ENCODE measurements around the gene MAGI2. TPM values are rescaled to one million over a fixed set of nuclear protein-coding genes. Genes with fewer than 3 reads are reported as not detected.

Gene MAGI2
- total RNA-seq, 1 experiment from 2014 or later = 0.22 TPM

GRCh38 chr7:79293655-79294142, 159.8 kb downstream of the MAGI2 start:
- intact Hi-C loops (cut with micrococcal nuclease) = loop anchor here (10.0 kb wide), 1 partner anchor 1161 kb away; no protein-coding TSS in a partner anchor
- H3K9ac ChIP-seq (ENCODE audit: low read length) = no peak overlapping the region
- H3K79me2 ChIP-seq (ENCODE audit: insufficient read depth, low read length) = no peaks in the 10 kb centered on the region
- TF ChIP-seq SIN3A (IDR thresholded peaks at IDR 0.05; ENCODE audit: low read depth) = no peak
- no TSS peak for BruUV-seq (replicated peaks)
- H3K9me3 ChIP-seq (ENCODE audit: control insufficient read depth in 1 of 2, insufficient read depth in 1 of 2, low read depth in 1 of 2, low read length in 2 of 2) = no peaks in the 10 kb centered on the region
- H3K36me3 ChIP-seq (ENCODE audit: control insufficient read depth in 1 of 2, insufficient read depth in 2 of 2, low read length in 2 of 2) = no peaks in the 10 kb centered on the region
- DNase-seq (ENCODE audit: low read depth, low spot score) (no peak), ATAC-seq (no peak)
- no peaks in the 10 kb centered on the region for H3K9me2 ChIP-seq (ENCODE audit: insufficient read depth)
- ChIA-PET RAD21 (ENCODE audit: low non-redundant PET in 1 of 2, low total read pairs in 2 of 2, uncharacterized antibody in 2 of 2, unreplicated experiment in 2 of 2) (no interaction called here), CTCF (no interaction called here), POLR2A (interaction anchor here (0.6 kb wide), 1 partner anchor 427 kb away, joined by 3 read pairs; no protein-coding TSS in a partner anchor)
- no peak overlapping the region for H3K4me3 ChIP-seq (replicated peaks in 1 of 2; ENCODE audit: low read depth in 1 of 2, low read length in 2 of 2)
- H3K4me2 ChIP-seq (ENCODE audit: low read length) = no peak overlapping the region
- no peaks in the 10 kb centered on the region for H3K4me1 ChIP-seq (ENCODE audit: control insufficient read depth in 1 of 2, insufficient read depth in 2 of 2, low read length in 2 of 2)
- no peaks in the 10 kb centered on the region for H3K27me3 ChIP-seq (ENCODE audit: insufficient read depth, low read length)
- H2AFZ ChIP-seq (ENCODE audit: low read depth, low read length, poor library complexity, severe bottlenecking) = no peak overlapping the region
- no peaks in the 10 kb centered on the region for H4K20me1 ChIP-seq (ENCODE audit: insufficient read depth)
- H3K27ac ChIP-seq (ENCODE audit: low read depth, low read length) = no peak overlapping the region

GRCh38 chr7:79292834-79293233, 160.6 kb downstream of the MAGI2 start:
- Histone ChIP-seq H3K27ac (ENCODE audit: low read depth, low read length) (no peak overlapping the region), H3K4me3 (replicated peaks in 1 of 2; ENCODE audit: low read depth in 1 of 2, low read length in 2 of 2) (no peak overlapping the region), H2AFZ (ENCODE audit: low read depth, low read length, poor library complexity, severe bottlenecking) (peak overlapping the region; percentile 22), H3K9ac (ENCODE audit: low read length) (no peak overlapping the region), H3K36me3 (ENCODE audit: control insufficient read depth in 1 of 2, insufficient read depth in 2 of 2, low read length in 2 of 2) (no peaks in the 10 kb centered on the region), H3K4me1 (ENCODE audit: control insufficient read depth in 1 of 2, insufficient read depth in 2 of 2, low read length in 2 of 2) (no peaks in the 10 kb centered on the region), H3K9me2 (ENCODE audit: insufficient read depth) (no peaks in the 10 kb centered on the region), H4K20me1 (ENCODE audit: insufficient read depth) (no peaks in the 10 kb centered on the region), H3K27me3 (ENCODE audit: insufficient read depth, low read length) (no peaks in the 10 kb centered on the region), H3K4me2 (ENCODE audit: low read length) (no peak overlapping the region), H3K79me2 (ENCODE audit: insufficient read depth, low read length) (no peaks in the 10 kb centered on the region), H3K9me3 (ENCODE audit: control insufficient read depth in 1 of 2, insufficient read depth in 1 of 2, low read depth in 1 of 2, low read length in 2 of 2) (no peaks in the 10 kb centered on the region)
- no peak for TF ChIP-seq CBX3 (IDR thresholded peaks at IDR 0.05; ENCODE audit: low read depth)
- BruUV-seq (replicated peaks) = no TSS peak
- DNase-seq (ENCODE audit: low read depth, low spot score) = no peak
- ATAC-seq = no peak
- ChIA-PET POLR2A (no interaction called here), RAD21 (ENCODE audit: low non-redundant PET in 1 of 2, low total read pairs in 2 of 2, uncharacterized antibody in 2 of 2, unreplicated experiment in 2 of 2) (interaction anchor here in 1 of 2 experiments (0.6 kb wide), 1 partner anchor 195 kb away, joined by 3 read pairs; no protein-coding TSS in a partner anchor), CTCF (no interaction called here)
- intact Hi-C loops (cut with micrococcal nuclease) = loop anchor here (10.0 kb wide), 1 partner anchor 1162 kb away; no protein-coding TSS in a partner anchor

- Histone ChIP-seq H3K36me3 (ENCODE audit: control insufficient read depth in 1 of 2, insufficient read depth in 2 of 2, low read length in 2 of 2) (no peaks in the 10 kb centered on the region), H3K9me3 (ENCODE audit: control insufficient read depth in 1 of 2, insufficient read depth in 1 of 2, low read depth in 1 of 2, low read length in 2 of 2) (no peaks in the 10 kb centered on the region), H2AFZ (ENCODE audit: low read depth, low read length, poor library complexity, severe bottlenecking) (no peak overlapping the region), H3K9ac (ENCODE audit: low read length) (no peak overlapping the region), H3K4me1 (ENCODE audit: control insufficient read depth in 1 of 2, insufficient read depth in 2 of 2, low read length in 2 of 2) (no peaks in the 10 kb centered on the region), H3K9me2 (ENCODE audit: insufficient read depth) (no peaks in the 10 kb centered on the region), H4K20me1 (ENCODE audit: insufficient read depth) (no peaks in the 10 kb centered on the region), H3K4me2 (ENCODE audit: low read length) (no peak overlapping the region), H3K27me3 (ENCODE audit: insufficient read depth, low read length) (no peaks in the 10 kb centered on the region), H3K4me3 (replicated peaks in 1 of 2; ENCODE audit: low read depth in 1 of 2, low read length in 2 of 2) (no peak overlapping the region), H3K27ac (ENCODE audit: low read depth, low read length) (no peak overlapping the region), H3K79me2 (ENCODE audit: insufficient read depth, low read length) (no peaks in the 10 kb centered on the region)
- ATAC-seq (no peak), DNase-seq (ENCODE audit: low read depth, low spot score) (no peak)
- intact Hi-C loops (cut with micrococcal nuclease) = loop anchor here (10.0 kb wide), 1 partner anchor 1163 kb away; no protein-coding TSS in a partner anchor
- TF ChIP-seq REST (IDR thresholded peaks at IDR 0.05; ENCODE audit: low read depth) (no peak), ATF3 (IDR thresholded peaks at IDR 0.05) (no peak)
- CTCF ChIA-PET = no interaction called here
- BruUV-seq (replicated peaks) = no TSS peak
- RAD21 ChIA-PET (ENCODE audit: low non-redundant PET in 1 of 2, low total read pairs in 2 of 2, uncharacterized antibody in 2 of 2, unreplicated experiment in 2 of 2) = no interaction called here
- POLR2A ChIA-PET = no interaction called here
Measured at GRCh38 chr7:79291498-79291865, 162.0 kb downstream of the MAGI2 start.
